ENCODE data around the gene CD209.
"Not testable (repeated sequence)": the region's sequence is repeated elsewhere in the genome, so short reads cannot be mapped to it uniquely, and the experiment has no call there.

The CD209 gene

DNA sequence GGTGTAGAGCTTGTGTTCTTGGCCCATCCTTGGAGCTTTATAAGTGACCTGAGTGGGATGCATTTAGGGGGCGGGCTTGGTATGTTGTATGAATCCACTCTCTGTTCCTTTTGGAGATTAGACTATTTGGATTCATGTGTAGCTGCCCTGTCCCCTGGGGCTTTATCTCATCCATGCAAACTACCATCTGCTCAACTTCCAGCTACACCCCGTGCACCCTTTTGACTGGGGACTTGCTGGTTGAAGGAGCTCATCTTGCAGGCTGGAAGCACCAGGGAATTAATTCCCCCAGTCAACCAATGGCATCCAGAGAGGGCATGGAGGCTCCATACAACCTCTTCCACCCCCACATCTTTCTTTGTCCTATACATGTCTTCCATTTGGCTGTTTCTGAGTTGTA, 21.8 kb upstream of the CD209 start:
- TF ChIP-seq, protein P1, sequence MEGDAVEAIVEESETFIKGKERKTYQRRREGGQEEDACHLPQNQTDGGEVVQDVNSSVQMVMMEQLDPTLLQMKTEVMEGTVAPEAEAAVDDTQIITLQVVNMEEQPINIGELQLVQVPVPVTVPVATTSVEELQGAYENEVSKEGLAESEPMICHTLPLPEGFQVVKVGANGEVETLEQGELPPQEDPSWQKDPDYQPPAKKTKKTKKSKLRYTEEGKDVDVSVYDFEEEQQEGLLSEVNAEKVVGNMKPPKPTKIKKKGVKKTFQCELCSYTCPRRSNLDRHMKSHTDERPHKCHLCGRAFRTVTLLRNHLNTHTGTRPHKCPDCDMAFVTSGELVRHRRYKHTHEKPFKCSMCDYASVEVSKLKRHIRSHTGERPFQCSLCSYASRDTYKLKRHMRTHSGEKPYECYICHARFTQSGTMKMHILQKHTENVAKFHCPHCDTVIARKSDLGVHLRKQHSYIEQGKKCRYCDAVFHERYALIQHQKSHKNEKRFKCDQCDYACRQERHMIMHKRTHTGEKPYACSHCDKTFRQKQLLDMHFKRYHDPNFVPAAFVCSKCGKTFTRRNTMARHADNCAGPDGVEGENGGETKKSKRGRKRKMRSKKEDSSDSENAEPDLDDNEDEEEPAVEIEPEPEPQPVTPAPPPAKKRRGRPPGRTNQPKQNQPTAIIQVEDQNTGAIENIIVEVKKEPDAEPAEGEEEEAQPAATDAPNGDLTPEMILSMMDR (IDR thresholded peaks at IDR 0.05; ENCODE audit: control insufficient read depth, extremely low read depth, insufficient read depth): no peak
- no peak for DNase-seq (ENCODE audit: low read depth)
- no peak overlapping the region for H3K4me3 ChIP-seq (ENCODE audit: low read depth, low read length)

DNA sequence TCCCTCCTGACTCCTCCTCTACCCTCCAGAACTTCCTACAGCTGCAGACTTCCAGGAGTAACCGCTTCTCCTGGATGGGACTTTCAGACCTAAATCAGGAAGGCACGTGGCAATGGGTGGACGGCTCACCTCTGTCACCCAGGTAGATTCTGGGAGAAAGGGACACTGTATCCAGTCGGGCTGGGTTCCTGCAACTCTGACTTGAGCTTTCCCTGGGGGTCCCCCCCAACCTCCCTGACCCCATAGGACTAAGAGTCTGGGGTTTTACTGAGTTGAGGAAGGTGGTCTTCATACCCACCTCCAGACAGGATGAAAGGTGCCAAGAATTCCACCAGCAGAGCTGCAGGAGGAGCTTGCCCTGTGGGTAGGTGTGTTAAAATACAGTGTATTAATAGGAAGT, 20.2 kb upstream of the CD209 start:
- H3K4me3 ChIP-seq (ENCODE audit: low read depth, low read length): no peak overlapping the region
- TF ChIP-seq, protein P1 (IDR thresholded peaks at IDR 0.05; ENCODE audit: control insufficient read depth, extremely low read depth, insufficient read depth): no peak
- no peak for DNase-seq (ENCODE audit: low read depth)

DNA sequence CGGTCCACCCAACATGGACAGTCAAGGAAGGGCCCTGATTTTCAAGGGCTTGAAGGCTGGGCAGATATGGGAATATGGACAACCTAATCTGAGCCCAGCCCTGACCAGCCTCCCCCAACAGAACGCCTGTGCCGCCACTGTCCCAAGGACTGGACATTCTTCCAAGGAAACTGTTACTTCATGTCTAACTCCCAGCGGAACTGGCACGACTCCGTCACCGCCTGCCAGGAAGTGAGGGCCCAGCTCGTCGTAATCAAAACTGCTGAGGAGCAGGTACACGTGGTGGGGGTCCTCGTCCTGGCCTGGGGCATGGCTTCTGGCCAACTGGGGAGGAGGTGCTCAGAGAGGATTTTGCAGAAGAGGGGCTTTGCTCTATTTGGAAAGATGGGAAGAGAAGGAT, 19.2 kb upstream of the CD209 start:
- TF ChIP-seq, protein P1 (IDR thresholded peaks at IDR 0.05; ENCODE audit: control insufficient read depth, extremely low read depth, insufficient read depth): no peak
- no peak overlapping the region for H3K4me3 ChIP-seq (ENCODE audit: low read depth, low read length)
- DNase-seq (ENCODE audit: low read depth): no peak

DNA sequence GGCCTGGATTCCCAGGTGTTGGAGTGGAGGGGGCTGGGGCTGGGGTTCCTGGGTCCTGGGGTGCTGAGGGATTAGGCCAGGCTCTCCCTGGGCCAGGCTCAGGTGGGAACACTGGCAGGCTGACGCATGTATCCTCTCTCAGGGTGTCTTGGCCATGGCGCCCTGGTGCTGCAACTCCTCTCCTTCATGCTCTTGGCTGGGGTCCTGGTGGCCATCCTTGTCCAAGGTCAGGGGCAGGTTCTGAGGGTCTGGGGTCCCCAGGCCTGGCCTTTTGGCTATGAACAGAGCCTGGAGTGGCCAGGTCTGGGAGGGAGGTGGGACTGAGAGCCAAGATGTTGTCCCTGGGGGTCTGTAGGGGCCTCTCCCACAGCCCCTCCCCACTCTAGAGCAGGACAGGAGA, 17.7 kb upstream of the CD209 start:
- not testable (repeated sequence) for DNase-seq (ENCODE audit: low read depth); H3K4me3 ChIP-seq (ENCODE audit: low read depth, low read length)

DNA sequence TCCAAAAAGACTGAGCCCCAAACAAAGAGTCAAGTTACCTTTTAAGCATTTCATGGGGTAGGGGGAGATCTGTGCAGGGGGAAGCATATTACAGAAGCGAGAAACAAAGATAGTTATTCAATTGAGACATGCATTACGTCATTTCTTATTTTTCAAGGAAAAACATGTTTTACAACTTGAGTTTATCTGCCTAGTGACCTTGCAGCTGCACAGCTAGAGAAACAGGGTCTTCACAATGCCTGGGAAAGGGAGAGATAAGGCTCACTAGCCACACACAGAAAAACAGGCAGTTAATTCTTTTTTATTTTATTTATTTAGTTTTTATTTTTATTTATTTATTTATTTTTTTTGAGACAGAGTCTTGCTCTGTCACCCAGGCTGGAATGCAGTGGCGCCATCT, 16.8 kb upstream of the CD209 start:
- not testable (repeated sequence) for H3K4me3 ChIP-seq (ENCODE audit: low read depth, low read length); DNase-seq (ENCODE audit: low read depth)

DNA sequence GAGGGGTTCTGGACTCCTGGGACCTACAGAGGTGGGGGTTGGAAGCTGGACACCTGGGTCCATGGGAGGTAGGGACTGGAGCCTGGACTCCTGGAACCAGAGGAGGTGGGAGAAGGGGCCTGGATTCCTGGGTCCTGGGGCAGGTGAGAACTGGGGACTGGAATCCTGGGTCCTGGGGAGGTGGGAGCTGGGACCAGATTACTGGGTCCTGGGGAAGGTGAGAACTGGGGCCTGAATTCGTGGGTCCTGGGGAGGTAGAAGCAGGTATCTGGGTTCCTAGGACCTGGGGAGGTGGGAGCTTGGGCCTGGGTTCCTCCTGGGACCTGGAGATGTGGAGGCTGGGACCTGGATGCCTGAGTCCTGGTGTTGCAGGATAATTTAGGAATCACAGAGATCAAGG, 16.4 kb upstream of the CD209 start:
- TF ChIP-seq, protein P1 (IDR thresholded peaks at IDR 0.05; ENCODE audit: control insufficient read depth, extremely low read depth, insufficient read depth): no peak
- DNase-seq (ENCODE audit: low read depth): no peak
- no peak overlapping the region for H3K4me3 ChIP-seq (ENCODE audit: low read depth, low read length)

DNA sequence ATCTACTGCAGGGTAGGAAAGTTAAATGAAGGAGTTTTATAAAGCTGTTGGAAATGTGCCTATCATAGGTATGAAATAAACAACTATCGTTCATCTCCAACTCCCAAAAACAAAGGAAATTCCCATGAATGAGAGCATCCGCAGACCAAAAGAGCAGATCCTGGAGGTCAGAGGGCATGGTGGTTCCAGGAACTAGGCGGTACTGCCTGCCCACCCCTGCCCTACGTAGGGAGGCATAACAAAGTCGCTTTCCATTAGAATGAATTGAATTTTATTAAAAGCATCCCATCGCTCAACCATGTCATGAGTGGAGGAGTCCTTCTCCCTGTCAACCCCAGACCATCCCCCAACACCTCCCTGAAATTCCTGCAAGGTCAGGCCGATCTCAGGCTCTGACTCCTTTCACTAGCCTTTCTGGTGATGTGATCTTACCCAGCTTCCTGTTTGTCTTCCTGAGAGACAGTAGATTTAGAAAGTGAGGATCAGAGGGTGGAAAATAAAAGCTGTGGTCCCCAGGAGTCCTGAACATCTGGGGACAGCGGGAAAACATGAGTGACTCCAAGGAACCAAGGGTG, 15.5 kb upstream of the CD209 start, which contains the start of gene CLEC4M:
CLEC4M (plus strand) TSS at position 525 of the 575 bp plus-strand sequence; CDS start at position 549, 24 bp downstream.
- TF ChIP-seq, protein P1 (IDR thresholded peaks at IDR 0.05; ENCODE audit: control insufficient read depth, extremely low read depth, insufficient read depth): no peak
- no peak for DNase-seq (ENCODE audit: low read depth)
- H3K4me3 ChIP-seq (ENCODE audit: low read depth, low read length): no peak within 1 kb of the TSS

DNA sequence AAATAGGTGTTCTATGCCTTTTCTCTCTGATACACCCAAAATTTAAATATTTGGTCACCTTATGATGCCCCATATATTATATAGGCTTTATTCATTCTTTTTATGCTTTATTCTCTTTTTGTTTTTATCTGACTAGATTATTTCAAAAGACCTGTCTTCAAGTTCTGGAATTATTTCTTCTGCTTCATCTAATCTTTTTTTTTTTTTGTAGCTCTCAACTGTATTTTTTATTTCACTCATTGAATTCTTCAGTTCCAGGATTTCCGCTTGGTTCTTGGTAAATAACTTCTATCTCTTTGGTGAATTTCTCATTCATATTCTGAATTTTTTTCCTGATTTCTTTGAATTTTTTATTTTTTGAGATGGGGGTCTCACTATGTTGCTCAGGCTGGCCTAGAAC, 11.8 kb upstream of the CD209 start:
- DNase-seq (ENCODE audit: low read depth): no peak
- H3K4me3 ChIP-seq (ENCODE audit: low read depth, low read length): no peak overlapping the region
- TF ChIP-seq, protein P1 (IDR thresholded peaks at IDR 0.05; ENCODE audit: control insufficient read depth, extremely low read depth, insufficient read depth): no peak
